Erythroblast (primary cell): ENCODE results near the gene TSBP1.

Experiments
- GATA1 ChIP-seq: IDR thresholded peaks from 2 replicates; pipeline ENCODE4 v1.6.1; 2011; ENCODE audit warnings: low read depth, mild to moderate bottlenecking, control low read depth, low read length, moderate library complexity
- POLR2A ChIP-seq: IDR thresholded peaks from 2 replicates; pipeline ENCODE4 v1.6.1; 2011; ENCODE audit warnings: mild to moderate bottlenecking, low read length

- TF ChIP-seq POLR2A (no peak), GATA1 (no peak)
These were observed 72.9 kb downstream of the TSBP1 start for GRCh38 chr6:32298632-32299336.
